CD4-positive, alpha-beta T cell treated with Interleukin-2 at 100 ng/mL for 4 hours (primary cell): Measurements from ENCODE around the gene MST1.

Experiments
- DNase-seq: peaks from one replicate; pipeline ENCODE4 v3.0.0-alpha.2; 2020; ENCODE audit warnings: low spot score

Gene MST1

DNA sequence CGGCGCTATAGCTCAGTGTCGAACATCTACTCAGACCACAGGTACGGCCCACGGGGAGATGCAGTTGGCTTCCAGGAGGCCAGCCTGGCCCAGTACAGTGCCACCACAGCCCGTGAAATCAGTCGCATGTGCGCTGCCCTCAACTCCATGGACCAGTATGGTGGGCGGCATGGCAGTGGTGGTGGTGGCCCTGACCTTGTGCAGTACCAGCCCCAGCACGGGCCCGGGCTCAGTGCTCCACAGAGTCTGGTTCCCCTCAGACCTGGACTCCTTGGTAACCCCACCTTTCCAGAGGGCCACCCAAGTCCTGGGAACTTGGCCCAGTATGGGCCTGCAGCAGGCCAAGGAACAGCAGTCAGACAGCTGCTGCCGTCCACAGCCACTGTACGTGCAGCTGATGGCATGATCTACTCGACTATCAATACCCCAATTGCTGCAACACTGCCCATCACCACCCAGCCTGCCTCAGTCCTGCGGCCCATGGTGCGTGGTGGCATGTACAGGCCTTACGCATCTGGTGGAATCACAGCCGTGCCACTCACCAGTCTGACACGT, 33.5 kb downstream of the MST1 start:
- no peak for DNase-seq

DNA sequence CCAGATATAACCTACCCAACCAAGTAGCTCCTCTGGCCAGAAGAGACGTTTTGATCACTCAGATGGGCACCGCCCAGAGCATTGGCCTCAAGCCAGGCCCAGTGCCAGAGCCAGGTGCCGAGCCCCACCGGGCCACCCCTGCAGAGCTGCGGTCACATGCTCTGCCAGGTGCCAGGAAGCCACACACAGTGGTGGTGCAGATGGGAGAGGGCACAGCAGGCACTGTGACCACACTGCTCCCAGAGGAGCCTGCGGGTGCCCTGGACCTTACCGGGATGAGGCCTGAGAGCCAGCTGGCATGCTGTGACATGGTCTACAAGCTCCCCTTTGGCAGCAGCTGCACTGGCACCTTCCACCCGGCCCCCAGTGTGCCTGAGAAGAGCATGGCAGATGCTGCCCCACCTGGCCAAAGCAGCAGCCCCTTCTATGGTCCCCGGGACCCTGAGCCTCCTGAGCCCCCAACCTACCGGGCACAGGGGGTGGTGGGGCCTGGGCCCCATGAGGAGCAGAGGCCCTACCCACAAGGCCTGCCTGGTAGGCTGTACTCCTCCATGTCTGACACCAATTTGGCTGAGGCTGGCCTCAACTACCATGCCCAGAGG, 34.2 kb downstream of the MST1 start:
- DNase-seq, result no peak

DNA sequence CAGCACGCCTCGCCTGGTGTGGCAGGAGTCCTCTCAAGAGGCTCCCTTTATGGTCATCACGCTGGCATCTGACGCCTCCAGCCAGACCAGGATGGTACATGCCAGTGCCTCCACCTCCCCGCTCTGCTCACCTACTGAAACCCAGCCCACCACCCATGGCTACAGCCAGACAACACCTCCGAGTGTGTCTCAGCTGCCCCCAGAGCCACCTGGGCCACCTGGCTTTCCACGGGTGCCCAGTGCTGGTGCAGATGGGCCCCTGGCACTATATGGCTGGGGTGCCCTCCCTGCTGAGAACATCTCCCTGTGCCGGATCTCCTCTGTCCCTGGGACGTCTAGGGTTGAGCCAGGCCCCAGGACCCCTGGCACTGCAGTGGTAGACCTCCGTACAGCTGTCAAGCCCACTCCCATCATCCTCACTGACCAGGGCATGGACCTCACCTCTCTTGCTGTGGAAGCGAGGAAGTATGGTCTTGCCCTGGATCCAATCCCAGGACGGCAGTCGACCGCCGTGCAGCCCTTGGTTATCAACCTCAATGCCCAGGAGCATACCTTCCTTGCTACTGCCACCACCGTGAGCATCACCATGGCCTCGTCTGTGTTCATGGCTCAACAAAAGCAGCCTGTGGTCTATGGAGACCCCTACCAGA, 35.0 kb downstream of the MST1 start:
- DNase-seq, result no peak

DNA sequence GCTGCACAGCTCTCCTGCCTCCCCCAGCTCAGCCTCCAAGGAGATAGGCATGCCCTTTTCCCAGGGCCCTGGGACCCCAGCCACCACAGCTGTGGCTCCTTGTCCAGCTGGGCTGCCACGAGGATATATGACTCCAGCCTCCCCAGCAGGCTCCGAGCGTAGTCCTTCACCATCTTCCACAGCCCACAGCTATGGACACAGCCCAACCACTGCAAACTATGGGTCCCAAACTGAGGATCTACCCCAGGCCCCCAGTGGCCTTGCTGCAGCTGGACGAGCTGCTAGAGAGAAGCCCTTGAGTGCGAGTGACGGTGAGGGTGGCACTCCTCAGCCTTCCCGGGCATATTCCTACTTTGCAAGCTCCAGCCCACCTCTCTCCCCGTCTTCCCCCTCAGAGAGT, 35.7 kb downstream of the MST1 start:
- DNase-seq, result no peak

DNA sequence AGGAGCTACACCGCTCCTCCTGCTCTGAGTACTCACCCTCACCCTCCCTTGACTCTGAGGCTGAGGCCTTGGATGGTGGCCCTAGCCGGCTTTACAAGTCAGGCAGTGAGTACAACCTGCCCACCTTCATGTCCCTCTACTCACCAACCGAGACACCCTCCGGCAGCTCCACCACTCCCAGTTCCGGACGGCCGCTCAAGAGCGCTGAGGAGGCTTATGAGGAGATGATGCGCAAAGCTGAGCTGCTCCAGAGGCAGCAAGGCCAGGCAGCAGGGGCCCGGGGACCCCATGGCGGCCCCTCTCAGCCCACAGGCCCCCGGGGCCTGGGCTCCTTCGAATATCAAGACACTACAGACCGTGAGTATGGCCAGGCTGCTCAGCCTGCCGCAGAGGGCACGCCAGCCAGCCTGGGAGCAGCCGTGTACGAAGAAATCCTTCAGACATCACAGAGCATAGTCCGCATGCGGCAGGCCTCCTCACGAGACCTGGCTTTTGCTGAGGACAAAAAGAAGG, 36.3 kb downstream of the MST1 start:
- DNase-seq, result no peak

DNA sequence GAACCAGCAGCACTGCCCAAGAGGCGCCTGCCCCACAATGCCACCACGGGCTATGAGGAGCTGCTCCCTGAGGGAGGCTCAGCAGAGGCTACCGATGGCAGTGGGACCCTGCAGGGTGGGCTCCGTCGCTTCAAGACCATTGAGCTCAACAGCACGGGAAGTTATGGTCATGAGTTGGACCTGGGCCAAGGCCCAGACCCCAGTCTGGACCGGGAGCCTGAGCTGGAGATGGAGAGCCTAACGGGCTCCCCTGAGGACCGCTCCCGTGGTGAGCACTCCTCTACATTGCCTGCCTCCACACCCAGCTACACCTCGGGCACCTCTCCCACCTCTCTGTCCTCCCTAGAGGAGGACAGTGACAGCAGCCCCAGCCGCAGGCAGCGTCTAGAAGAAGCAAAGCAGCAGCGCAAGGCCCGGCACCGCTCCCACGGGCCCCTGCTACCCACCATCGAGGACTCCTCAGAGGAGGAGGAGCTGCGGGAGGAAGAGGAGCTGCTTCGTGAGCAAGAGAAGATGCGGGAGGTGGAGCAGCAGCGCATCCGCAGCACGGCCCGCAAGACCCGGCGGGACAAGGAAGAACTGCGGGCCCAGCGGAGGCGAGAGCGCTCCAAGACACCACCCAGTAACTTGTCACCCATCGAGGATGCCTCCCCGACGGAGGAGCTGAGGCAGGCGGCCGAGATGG, 36.9 kb downstream of the MST1 start:
- no peak for DNase-seq

DNA sequence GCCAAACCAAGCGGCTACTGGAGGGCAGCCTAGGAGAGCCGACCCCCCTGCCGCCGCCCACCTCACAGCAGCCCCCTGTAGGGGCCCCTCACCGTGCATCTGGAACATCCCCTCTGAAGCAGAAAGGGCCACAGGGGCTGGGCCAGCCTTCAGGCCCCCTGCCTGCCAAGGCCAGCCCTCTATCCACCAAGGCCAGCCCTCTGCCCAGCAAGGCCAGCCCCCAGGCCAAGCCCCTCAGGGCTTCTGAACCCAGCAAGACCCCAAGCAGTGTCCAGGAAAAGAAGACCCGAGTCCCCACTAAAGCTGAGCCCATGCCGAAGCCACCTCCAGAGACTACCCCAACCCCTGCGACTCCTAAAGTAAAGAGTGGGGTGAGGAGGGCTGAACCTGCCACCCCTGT, 38.6 kb downstream of the MST1 start:
- DNase-seq, result no peak

DNA sequence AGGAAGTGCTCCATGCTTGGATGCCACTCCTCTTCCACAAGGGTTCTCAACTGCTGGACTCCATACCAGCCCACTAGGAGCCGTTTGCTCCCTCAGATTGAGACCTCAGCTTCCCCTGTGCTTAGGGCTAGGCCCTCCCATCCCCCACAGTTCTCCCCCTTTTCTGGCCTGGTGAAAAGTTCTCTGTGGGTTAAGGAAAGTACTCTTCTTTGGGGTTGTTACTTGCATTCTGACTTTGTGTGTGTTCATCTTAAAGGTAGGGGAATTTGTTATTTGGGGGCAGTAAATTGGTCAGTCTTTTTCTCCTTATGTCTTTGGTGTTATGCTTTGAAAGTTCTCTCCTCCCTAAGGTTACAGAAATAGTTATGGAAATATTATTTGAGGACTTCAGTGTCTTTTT, 39.1 kb downstream of the MST1 start:
- DNase-seq, result no peak

DNA sequence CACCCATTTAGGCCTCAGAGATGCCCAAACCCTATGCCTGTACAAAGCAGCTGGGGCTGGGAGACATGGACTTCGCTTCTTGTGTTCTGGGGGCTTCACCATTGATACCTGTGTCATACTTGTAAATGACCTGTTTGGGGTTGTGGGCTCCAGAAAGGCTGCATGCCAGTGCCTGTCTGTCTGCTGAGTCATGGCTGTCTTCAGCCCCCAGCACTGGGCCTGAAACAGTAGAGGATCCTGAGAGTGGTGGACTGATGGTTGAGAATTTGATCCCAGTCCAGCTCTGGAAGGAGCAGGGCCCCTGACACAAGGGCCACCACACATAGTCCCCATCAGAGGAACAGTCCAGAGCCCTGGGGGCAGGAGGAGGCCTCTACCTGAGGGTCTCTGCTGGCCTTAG, 39.7 kb downstream of the MST1 start:
- no peak for DNase-seq

DNA sequence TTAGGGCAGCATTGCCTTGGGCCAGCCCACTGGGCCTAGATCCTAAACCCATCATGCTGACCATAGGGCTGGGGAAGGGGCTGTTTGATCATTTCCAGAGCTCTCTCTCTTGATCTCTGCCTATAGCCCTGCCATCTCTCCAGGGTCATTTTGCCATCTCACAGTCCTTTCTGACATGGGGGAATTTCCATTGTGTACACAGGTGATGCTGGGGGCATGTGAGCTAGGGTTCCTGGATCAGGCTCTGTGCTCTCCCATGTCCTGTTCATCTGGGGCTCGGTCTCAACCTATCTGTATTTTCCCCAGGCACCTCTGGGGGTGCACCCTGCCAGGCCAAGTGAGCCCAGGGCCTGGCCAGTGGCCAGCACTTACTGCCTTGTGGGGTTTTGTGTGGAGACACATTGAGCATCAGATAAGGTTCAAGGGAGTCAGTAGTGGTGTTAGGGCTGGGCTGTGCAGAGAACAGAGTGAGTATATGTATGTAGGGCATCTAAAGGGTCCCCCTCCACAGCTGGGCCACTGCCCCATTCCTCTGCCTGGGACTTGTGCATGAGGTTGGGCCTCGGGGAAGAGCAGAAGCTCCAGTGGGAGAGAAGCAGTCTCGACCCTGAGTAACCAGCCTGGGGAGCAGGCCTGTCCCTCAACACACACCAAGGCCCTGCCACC, 40.8 kb downstream of the MST1 start:
- no peak for DNase-seq

DNA sequence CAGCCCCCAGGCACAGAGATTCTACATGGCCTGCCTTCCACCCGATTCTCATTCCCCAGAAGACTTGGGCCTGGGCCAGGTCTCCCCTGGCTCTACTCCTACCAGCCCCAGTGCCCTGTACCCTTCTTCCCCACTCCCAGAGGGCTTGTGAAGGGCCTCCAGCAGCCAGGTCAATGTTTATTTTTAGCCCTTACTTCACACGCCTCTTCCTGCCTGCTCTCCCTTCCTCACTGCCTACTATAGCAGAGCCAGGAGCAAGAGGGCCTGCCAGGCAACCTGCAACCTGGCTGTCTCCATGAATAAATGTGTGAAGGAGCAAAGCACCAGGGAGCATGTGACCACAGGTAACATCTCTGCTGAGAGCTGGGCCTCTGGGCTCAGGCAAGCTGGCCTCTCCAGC, 41.5 kb downstream of the MST1 start:
- no peak for DNase-seq

DNA sequence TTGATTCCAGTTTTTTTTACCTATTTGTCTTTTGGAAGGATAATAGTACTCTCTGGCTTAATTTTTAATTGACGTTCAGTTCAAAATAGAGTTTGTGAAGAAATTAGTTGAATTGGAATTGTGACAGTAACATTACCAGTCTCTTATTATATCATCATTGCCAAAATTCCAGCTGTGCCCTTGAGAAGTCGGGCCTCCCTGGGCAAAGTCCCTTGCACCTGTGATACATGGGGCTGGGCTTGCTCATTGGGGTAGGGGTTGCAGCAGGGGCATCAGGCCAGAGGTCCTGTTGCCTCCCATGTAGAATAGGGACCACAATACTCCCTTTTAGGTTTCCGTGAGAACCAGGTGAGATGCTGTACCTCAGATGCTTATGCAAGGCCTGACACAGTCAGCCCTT, 43.0 kb downstream of the MST1 start:
- DNase-seq, result no peak

DNA sequence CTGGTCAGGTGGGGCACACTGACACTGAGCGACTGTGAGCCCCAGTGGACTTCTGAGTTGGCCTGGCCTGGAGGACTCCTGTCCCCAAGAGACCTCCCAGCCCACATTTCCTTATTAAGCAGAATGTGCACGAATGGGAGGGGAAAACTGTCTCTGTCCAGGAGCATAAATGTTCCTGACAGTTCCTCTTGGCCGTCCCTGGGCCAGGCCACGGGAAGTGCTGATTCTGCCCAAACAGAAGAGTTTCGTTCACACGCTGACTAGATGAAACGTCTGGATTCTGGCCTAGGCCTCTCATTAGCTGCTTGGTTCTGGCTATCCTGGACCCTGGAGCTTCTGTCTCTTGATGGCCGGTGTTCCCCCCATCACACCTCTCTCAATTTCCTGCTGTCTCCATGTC, 44.6 kb downstream of the MST1 start:
- no peak for DNase-seq

DNA sequence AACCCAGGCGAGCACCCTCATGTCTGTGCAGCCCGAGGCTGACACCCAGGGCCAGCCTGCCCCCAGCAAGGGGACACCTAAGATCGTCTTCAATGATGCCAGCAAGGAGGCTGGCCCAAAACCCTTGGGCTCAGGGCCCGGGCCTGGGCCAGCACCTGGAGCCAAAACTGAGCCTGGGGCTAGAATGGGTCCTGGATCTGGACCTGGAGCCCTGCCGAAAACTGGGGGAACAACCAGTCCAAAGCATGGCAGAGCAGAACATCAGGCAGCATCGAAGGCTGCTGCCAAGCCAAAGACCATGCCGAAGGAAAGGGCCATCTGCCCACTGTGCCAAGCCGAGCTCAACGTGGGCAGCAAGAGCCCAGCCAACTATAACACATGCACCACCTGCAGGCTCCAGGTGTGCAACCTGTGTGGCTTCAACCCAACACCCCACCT, 46.5 kb downstream of the MST1 start:
- no peak for DNase-seq

DNA sequence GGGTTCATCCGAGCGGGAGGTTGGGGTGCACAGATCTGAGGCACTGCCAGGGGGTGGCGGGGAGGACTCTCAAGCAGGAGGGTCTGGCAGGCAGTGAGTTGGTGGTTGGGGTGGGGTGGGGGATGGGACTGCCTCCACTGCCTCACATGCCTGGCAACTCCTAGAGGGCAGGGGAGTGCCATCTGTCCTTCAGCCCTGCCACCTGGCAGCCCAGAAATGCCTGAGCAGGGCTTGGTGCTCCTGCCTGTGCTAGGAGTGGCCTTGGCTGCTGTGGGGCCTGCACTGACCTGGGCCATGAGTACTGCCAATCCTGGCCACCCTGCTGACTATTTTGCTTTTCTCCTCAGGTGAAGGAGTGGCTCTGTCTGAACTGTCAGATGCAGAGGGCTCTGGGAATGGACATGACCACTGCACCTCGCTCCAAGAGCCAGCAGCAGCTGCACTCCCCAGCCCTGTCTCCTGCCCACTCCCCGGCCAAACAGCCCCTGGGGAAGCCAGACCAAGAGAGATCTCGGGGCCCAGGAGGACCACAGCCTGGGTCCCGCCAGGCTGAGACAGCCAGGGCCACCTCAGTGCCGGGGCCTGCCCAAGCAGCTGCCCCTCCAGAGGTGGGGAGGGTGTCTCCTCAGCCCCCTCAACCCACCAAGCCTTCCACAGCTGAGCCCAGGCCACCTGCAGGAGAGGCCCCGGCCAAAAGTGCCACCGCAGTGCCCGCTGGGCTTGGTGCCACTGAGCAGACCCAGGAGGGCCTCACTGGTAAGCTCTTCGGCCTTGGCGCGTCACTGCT, 47.2 kb downstream of the MST1 start:
- DNase-seq, result no peak

DNA sequence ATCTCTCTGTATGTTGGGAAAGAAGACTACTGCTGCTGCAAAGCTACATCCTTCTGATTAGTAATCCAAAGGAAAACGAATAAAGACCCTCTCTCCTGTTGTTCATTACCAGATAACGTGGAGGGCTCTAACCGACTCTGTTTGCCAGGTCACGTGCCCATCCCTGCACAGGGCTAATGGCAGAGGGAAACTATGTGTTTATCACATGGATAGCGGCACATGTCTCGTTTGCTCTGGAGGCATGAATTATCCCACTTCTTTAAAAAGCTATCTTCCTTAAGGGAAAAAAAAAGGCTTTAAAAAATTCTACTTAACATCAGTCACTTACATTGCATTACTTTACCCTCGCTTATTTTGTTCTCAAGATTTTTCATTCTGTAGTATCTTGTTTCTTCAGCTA, 48.0 kb downstream of the MST1 start:
- no peak for DNase-seq

DNA sequence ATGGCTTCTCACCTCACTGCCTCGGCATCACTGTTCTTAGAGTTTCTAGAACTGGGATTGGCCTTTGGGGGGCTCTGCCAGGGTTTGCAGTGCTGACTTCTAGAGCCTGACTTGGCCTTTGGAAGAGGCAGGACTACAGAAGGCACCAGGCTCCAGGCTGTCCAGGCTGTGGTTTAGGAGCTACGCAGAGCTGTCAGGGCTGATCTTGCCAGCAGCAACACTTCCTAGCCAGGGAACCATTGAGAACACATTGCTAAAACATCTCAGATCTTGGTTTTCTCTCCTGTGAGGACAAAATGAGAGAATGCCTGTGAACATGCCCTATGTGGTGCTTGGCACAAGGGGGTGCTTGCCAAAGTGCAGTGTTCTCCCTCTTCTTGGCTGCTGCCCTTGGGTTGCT, 49.7 kb downstream of the MST1 start:
- DNase-seq, result no peak

DNA sequence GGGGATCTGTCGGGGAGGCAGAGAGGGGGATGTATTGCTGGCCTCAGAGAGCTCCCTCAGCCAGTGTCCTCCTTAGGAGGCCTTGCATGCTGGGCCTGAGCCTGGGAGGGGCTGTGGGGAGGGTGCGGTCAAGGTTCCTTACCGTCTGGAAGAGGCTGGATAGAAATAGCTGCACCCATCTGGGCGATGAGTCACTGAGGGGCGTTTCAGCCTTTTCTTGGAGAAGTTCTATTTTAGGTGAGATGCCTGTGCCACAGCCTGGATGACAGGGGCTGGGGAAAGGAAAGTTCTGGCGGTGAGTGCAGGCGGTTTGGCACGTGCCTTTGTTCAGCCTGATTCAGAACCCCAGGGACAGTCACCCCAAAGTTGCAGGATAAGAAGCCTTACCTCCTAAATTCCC, 50.8 kb downstream of the MST1 start:
- no peak for DNase-seq

DNA sequence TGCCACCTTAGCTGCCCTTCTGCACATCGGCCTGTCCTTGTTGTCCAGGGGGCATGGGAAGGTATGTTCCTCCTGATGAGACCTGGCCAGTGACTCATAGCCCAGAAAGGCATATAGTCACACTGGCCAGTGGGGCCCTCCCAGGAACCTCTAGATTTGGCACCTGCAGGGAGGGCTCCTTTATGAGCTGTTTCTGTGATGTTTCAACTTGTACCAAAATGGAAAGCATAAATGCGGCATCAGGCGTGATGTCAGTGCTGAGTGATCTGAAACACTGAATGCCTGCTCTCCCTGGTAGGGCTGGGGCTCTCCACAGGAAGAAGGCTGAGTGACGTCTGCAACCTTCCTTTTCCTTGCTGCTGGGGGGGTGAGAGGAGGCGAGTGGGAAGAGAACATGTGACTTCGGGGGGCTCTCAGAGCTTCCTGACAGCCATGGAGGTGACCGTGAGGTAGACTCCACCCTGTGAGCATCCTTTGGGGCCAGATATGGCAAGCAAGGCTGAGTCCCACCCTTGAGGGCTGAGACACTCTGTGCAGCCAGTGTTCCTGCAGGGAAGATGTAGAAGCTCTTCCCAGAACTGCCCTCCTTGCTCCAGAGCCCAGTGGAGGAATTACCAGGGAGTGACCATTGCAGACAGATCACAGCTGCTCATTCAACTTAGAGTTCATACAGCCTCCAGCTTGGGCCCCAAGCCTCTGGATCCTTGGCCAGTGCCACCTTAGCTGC, 52.2 kb downstream of the MST1 start:
- no peak for DNase-seq

DNA sequence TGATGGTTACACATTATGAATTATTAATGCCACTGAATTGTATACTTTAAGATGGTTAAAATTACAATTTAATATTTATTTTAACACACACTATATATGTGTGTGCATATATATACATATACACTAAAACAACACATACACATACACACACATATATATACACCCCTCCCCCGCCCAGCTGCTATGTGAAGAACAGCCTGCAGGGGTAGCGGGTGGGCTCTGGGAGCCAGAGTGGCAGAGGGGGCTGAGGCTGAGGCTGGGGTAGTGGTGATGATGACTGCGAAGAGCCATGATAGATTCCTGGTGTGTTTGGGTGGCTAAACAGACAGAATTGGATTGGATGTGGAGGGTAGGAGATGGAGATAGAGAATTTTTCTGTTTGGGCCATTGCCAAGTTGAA, 54.5 kb downstream of the MST1 start:
- DNase-seq, result no peak
